ENCODE results near the gene PRKN. TPM values are rescaled to one million over a fixed set of nuclear protein-coding genes. Genes with fewer than 3 reads are reported as not detected.

Gene PRKN
- total RNA-seq, 1 donor from 2014 or later, result 4.9 TPM

DNA sequence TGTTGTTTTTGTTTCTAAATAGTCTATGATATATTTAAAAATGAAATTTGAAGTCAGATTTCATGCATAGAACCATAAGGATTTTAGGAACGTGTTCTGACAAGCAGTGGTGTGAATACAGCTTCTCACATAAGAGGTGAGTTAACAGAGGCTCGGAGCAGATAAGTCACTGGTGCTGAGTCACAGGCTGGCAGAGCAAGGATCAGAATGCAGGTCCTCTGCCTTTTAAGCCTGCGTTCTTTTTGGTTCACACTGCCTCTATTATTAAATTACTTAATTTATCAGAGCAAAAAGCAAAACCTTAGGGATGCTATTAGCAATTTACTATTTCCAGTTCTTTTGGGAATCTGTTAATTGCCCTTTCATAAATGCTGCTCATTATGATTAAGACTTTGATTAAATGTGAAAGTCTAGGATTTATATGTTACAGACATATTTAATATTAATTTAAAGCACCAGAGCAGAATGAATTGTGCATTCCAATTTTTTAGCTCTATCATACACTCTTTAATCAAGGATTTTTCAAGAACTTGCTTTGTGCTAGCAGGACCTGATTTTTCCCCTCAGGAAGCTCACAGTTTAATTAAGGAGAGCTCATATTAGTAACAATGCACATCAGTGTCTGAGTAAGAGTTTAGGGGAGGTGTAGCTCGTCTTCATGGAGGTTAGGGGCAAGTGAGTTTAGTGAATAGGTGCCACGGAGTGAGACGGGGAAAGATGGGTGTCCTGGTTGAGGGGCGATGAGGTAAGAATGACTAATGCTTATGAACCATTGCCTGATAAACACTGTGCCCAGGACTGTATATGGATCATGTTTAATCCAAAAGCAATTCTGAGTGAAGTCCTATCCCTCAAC lies 1241.0 kb downstream of the PRKN start:
- Histone ChIP-seq H3K36me3 (no peaks in the 10 kb centered on the region), H3K9me3 (no peaks in the 10 kb centered on the region), H3K27ac (no peak overlapping the region), H3K4me3 (no peak overlapping the region), H3K27me3 (no peaks in the 10 kb centered on the region), H3K4me1 (peaks cover 7% of the 10 kb centered on the region)
- TF ChIP-seq POLR2AphosphoS5 (IDR thresholded peaks at IDR 0.05; ENCODE audit: insufficient read depth in 1 of 2, low read depth in 1 of 2) (peak in 1 of 2 donors; percentile 19), POLR2A (IDR thresholded peaks at IDR 0.05) (no peak)
- no peak for DNase-seq (ENCODE audit: extremely low spot score in 2 of 2)
- intact Hi-C loops (cut with DNase I), result no loop called here

DNA sequence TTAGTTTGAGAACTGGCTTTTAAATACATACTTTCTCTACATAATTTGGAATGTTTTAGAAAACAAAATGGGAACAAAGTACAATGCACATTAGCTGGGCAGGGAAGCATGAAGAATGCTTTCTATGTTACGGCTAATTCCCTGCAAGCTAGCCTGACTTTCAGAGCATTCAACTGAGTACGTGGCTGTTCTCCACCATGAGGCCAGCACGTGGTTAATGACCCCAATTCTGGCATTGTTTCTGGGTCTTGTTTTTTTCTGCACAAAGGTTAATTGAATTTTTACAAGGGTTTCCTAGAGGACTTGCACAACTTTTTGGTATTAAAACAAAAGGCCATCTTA lies 1245.1 kb downstream of the PRKN start:
- H3K4me1 ChIP-seq, result peaks cover 9% of the 10 kb centered on the region
- DNase-seq (ENCODE audit: extremely low spot score in 2 of 2), result no peak
- intact Hi-C loops (cut with DNase I), result no loop called here

DNA sequence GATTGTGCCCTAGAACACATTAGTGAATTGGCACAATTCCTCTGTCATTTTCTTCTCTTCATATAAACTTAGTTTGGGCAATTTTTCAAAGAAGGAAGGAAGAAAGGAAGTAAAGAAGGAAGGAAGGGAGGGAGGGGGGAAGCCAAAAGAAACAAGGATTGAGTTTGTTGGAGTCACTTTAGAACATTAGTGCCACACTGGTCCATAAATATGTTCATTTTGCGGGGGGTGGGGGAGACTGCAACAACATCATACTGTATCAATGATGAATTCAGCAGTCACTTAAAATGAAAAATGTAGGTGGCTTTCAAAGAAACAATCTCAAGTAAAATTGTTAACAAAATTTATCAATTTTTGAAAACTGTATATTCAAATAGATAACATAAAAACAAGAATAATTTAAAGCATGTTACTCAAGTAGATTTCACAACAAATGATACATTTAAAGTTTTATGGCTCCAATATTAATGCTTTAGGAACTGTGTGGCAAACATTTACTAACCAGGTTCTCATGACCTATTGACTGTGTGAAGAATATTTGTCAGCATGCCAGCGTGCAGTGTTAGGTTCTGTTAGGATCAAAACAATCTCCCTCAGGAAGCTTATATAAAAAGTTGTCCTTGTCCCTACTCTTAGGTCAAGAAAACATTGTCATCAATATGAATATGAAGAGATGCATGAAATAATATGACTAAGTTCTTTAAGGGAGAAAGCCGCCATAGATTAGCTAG lies 1245.6 kb downstream of the PRKN start:
- no peak for DNase-seq (ENCODE audit: extremely low spot score in 2 of 2)
- Histone ChIP-seq H3K27me3 (no peaks in the 10 kb centered on the region), H3K36me3 (no peaks in the 10 kb centered on the region), H3K9me3 (no peaks in the 10 kb centered on the region), H3K4me3 (no peak overlapping the region), H3K27ac (no peak overlapping the region), H3K4me1 (peaks cover 9% of the 10 kb centered on the region)
- no peak for TF ChIP-seq POLR2A (IDR thresholded peaks at IDR 0.05)
- TF ChIP-seq, protein P1, sequence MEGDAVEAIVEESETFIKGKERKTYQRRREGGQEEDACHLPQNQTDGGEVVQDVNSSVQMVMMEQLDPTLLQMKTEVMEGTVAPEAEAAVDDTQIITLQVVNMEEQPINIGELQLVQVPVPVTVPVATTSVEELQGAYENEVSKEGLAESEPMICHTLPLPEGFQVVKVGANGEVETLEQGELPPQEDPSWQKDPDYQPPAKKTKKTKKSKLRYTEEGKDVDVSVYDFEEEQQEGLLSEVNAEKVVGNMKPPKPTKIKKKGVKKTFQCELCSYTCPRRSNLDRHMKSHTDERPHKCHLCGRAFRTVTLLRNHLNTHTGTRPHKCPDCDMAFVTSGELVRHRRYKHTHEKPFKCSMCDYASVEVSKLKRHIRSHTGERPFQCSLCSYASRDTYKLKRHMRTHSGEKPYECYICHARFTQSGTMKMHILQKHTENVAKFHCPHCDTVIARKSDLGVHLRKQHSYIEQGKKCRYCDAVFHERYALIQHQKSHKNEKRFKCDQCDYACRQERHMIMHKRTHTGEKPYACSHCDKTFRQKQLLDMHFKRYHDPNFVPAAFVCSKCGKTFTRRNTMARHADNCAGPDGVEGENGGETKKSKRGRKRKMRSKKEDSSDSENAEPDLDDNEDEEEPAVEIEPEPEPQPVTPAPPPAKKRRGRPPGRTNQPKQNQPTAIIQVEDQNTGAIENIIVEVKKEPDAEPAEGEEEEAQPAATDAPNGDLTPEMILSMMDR (IDR thresholded peaks at IDR 0.05), result no peak
- intact Hi-C loops (cut with DNase I), result no loop called here

More for the DNA sequence above, 1245.1 kb downstream of the PRKN start:
- no peaks in the 10 kb centered on the region for H3K9me3 ChIP-seq
- H3K4me3 ChIP-seq, result no peak overlapping the region
- H3K36me3 ChIP-seq, result no peaks in the 10 kb centered on the region
- TF ChIP-seq, protein P1 (IDR thresholded peaks at IDR 0.05), result no peak
- no peak for TF ChIP-seq POLR2A (IDR thresholded peaks at IDR 0.05)
- TF ChIP-seq POLR2AphosphoS5 (IDR thresholded peaks at IDR 0.05; ENCODE audit: insufficient read depth in 1 of 2, low read depth in 1 of 2), result no peak
- H3K27ac ChIP-seq, result no peak overlapping the region
- no peaks in the 10 kb centered on the region for H3K27me3 ChIP-seq

DNA sequence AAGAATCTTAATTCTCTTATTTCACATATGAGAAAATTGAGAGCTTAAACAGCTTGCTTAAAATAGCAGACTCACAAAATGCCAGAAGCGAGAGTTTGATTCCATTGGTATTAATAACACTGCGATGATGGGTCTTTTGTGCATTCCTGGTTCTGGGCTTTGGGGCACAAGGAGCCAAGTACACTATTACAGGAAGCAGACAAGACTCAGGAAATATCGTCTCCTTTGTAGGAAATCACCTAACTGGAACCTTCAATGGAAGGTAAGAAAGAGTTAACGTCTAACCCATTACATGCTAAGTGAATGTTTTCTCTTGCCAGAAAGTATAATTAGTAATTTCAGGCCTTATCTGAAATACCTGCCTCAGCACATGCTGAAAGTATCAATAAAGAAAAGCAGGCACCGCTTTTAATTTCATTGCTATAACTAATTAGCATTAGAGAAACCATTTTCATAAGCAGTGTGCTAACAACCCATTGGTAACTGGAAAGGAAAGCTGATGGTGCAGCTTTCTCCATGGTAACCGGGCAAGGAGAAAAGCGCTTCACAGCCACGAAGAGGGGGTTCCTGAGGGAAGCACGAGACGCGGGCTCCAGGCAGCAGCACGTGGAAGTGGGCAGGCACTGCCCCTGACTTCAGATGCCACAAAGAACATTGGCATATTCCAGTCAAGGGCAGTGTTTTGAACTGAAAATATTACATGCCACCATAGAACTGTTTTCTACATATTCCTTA lies 1247.0 kb downstream of the PRKN start:
- Histone ChIP-seq H3K9me3 (no peaks in the 10 kb centered on the region), H3K36me3 (no peaks in the 10 kb centered on the region), H3K4me1 (peaks cover 9% of the 10 kb centered on the region), H3K4me3 (no peak overlapping the region), H3K27ac (no peak overlapping the region), H3K27me3 (no peaks in the 10 kb centered on the region)
- no peak for DNase-seq (ENCODE audit: extremely low spot score in 2 of 2)
- TF ChIP-seq POLR2AphosphoS5 (IDR thresholded peaks at IDR 0.05; ENCODE audit: insufficient read depth in 1 of 2, low read depth in 1 of 2) (no peak), POLR2A (IDR thresholded peaks at IDR 0.05) (no peak)
- TF ChIP-seq, protein P1 (IDR thresholded peaks at IDR 0.05), result no peak
- intact Hi-C loops (cut with DNase I), result no loop called here

DNA sequence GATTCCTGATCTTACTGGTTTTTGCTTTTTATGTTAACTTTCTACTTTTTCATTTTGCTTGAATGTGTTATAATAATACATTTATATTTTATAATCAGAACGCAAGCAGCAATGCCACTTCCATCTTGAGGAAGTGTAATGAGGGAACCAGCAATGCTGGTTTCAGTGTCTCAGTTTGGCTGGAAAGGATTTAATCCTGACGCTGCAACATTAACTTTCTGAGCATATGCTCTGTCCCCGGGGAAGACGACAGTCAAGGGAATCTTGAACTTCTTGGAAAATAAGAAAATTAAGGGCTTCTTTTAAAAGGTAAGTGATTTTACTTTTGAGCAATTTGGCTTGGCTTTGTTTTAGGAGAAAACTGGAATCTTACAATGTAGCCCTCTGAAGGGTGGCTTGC lies 1248.2 kb downstream of the PRKN start:
- TF ChIP-seq POLR2AphosphoS5 (IDR thresholded peaks at IDR 0.05; ENCODE audit: insufficient read depth in 1 of 2, low read depth in 1 of 2) (no peak), POLR2A (IDR thresholded peaks at IDR 0.05) (no peak)
- TF ChIP-seq, protein P1 (IDR thresholded peaks at IDR 0.05), result no peak
- peaks cover 9% of the 10 kb centered on the region for H3K4me1 ChIP-seq
- intact Hi-C loops (cut with DNase I), result no loop called here

More for the DNA sequence above, 1248.2 kb downstream of the PRKN start:
- Histone ChIP-seq H3K27ac (no peak overlapping the region), H3K36me3 (no peaks in the 10 kb centered on the region), H3K27me3 (no peaks in the 10 kb centered on the region), H3K4me3 (no peak overlapping the region), H3K9me3 (no peaks in the 10 kb centered on the region)
- no peak for DNase-seq (ENCODE audit: extremely low spot score in 2 of 2)
